PC-9 (cell line): ENCODE results near the gene PDZD7. TPM values are rescaled to one million over a fixed set of nuclear protein-coding genes. Genes with fewer than 3 reads are reported as not detected.

Experiments
- BruUV-seq: library from RNA; stranded (reverse); fragments of 400-500 nt; replicated peaks from 2 replicates; lab custom pipeline; 2021; lab: Mats Ljungman, UMichigan
- CTCF ChIA-PET: fragments of 300-600 bp; sonication (Branson Sonifier 250); formaldehyde crosslinking; loops from one replicate; lab custom pipeline; 2022; ENCODE audit warnings: antibody characterized with exemption; lab: Charles Lee
- POLR2A ChIA-PET: fragments of 300-600 bp; sonication (Branson Sonifier 250); formaldehyde crosslinking; loops from one replicate; lab custom pipeline; 2022; ENCODE audit warnings: antibody characterized with exemption; ENCODE audit not compliant: unreplicated experiment; lab: Charles Lee
- DNase-seq, 2 experiments: peaks; one replicate each; pipeline versions ENCODE4 v3.0.0 to v3.0.0-alpha.2; 2015 to 2022; ENCODE audit warnings: mixed read lengths in 1 of 2
- H2AFZ ChIP-seq: fragments of 200-600 bp; sonication (generic); 2 replicates; pipeline ENCODE4 v1.8.1; 2017; ENCODE audit warnings: antibody characterized with exemption
- H3F3A ChIP-seq: fragments of 200-600 bp; sonication (generic); 2 replicates; pipeline ENCODE4 v1.8.1; 2017; ENCODE audit warnings: antibody characterized with exemption, mild to moderate bottlenecking, low read depth; ENCODE audit not compliant: insufficient read depth
- H3K27ac ChIP-seq: fragments of 200-600 bp; sonication (generic); 2 replicates; pipeline ENCODE4 v1.6.1; 2016; ENCODE audit warnings: mixed run types
- H3K27me3 ChIP-seq: fragments of 200-600 bp; sonication (generic); 2 replicates; pipeline ENCODE4 v1.6.1; 2016; ENCODE audit warnings: low read depth, mixed run types; ENCODE audit not compliant: insufficient read depth
- H3K36me3 ChIP-seq: fragments of 200-600 bp; sonication (generic); 2 replicates; pipeline ENCODE4 v1.6.1; 2016; ENCODE audit warnings: low read depth, mixed run types
- H3K4me1 ChIP-seq: fragments of 200-600 bp; sonication (generic); replicated peaks from 2 replicates; pipeline ENCODE4 v1.6.1; 2016; ENCODE audit warnings: mixed run types; ENCODE audit not compliant: insufficient read depth
- H3K4me2 ChIP-seq: fragments of 200-600 bp; sonication (generic); 2 replicates; pipeline ENCODE4 v1.6.1; 2017; ENCODE audit warnings: mixed run types
- H3K4me3 ChIP-seq: fragments of 200-600 bp; sonication (generic); 2 replicates; pipeline ENCODE4 v1.6.1; 2016; ENCODE audit warnings: mixed run types
- H3K79me2 ChIP-seq: fragments of 200-600 bp; sonication (generic); 2 replicates; pipeline ENCODE4 v1.6.1; 2017; ENCODE audit warnings: low read depth, mixed run types
- H3K9me2 ChIP-seq: fragments of 200-600 bp; sonication (generic); 2 replicates; pipeline ENCODE4 v1.8.1; 2017; ENCODE audit warnings: mild to moderate bottlenecking; ENCODE audit not compliant: insufficient read depth
- H3K9me3 ChIP-seq: fragments of 200-600 bp; sonication (generic); 2 replicates; pipeline ENCODE4 v1.8.1; 2016; ENCODE audit warnings: low read depth; ENCODE audit not compliant: insufficient read depth
- H4K20me1 ChIP-seq: fragments of 200-600 bp; sonication (generic); 2 replicates; pipeline ENCODE4 v1.8.1; 2017; ENCODE audit not compliant: insufficient read depth
- EZH2 ChIP-seq: fragments of 200-600 bp; sonication (generic); IDR thresholded peaks from 2 replicates; pipeline ENCODE4 v1.8.0; 2017; ENCODE audit warnings: antibody characterized with exemption, low read depth
- intact Hi-C: fragments of 100-400 bp; cut with micrococcal nuclease; formaldehyde crosslinking; loops from one replicate; pipeline ENCODE4 v1.10.0; 2022; ENCODE audit not compliant: unreplicated experiment
- total RNA-seq: library from RNA; stranded (reverse); gene quantifications from 2 replicates; pipeline ENCODE4 v1.2.3, GENCODE V29; 2021
- TF ChIP-seq, protein P1 (sequence below): fragments of 200-600 bp; sonication (generic); conservative IDR thresholded peaks from 2 replicates; pipeline ENCODE4 v1.6.1; 2017; ENCODE audit warnings: mixed run types, antibody characterized with exemption, mild to moderate bottlenecking, moderate library complexity

PDZD7 gene
- total RNA-seq, 1 experiment from 2014 or later, result 2.8 TPM

DNA sequence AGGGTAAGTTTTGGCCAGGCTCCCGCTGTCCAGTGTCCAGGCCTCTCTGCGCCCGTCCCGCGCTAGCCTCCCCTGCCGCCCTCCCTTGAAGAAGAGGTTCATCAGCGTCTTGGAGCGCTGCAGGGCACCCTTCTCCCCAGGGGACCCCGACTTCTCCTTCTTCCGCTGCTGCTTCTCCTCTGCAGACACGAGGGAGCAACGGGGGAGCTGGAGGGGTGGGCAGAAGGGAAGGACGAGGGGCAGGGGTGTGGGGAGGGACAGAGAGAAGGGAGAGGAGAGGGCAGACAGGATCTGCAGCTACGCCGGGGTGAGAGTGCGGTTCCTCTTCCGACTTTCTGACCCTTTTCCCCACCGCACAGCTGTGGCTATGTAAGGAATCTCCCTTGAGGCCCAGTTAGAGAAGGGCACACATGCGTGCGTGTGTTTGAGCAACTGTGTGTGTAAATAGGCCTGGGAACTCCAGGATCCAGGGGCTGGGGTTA, 12.8 kb downstream of the PDZD7 start:
- BruUV-seq, result no TSS peak
- no peak overlapping the region for H3K27ac ChIP-seq
- POLR2A ChIA-PET, result no interaction called here
- intact Hi-C loops, result loop anchor here (10.0 kb wide), 1 partner anchor 583 kb away; no protein-coding TSS in a partner anchor
- H3F3A ChIP-seq, result peaks cover 3% of the 10 kb centered on the region; the same call in 1 of the 2 replicates
- peaks cover 3% of the 10 kb centered on the region for H3K4me1 ChIP-seq
- no peak overlapping the region for H2AFZ ChIP-seq
- no peaks in the 10 kb centered on the region for H4K20me1 ChIP-seq
- H3K4me2 ChIP-seq, result no peak overlapping the region
- H3K79me2 ChIP-seq, result no peaks in the 10 kb centered on the region
- no peaks in the 10 kb centered on the region for H3K36me3 ChIP-seq
- TF ChIP-seq EZH2, result no peak
- TF ChIP-seq, protein P1, sequence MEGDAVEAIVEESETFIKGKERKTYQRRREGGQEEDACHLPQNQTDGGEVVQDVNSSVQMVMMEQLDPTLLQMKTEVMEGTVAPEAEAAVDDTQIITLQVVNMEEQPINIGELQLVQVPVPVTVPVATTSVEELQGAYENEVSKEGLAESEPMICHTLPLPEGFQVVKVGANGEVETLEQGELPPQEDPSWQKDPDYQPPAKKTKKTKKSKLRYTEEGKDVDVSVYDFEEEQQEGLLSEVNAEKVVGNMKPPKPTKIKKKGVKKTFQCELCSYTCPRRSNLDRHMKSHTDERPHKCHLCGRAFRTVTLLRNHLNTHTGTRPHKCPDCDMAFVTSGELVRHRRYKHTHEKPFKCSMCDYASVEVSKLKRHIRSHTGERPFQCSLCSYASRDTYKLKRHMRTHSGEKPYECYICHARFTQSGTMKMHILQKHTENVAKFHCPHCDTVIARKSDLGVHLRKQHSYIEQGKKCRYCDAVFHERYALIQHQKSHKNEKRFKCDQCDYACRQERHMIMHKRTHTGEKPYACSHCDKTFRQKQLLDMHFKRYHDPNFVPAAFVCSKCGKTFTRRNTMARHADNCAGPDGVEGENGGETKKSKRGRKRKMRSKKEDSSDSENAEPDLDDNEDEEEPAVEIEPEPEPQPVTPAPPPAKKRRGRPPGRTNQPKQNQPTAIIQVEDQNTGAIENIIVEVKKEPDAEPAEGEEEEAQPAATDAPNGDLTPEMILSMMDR, result no peak
- no peak overlapping the region for H3K4me3 ChIP-seq
- CTCF ChIA-PET, result interaction anchor here (0.7 to 1.7 kb wide), 3 partner anchors 9 to 32 kb away, joined by 3 to 7 read pairs (median 4); no protein-coding TSS in a partner anchor
- H3K27me3 ChIP-seq, result no peaks in the 10 kb centered on the region
- DNase-seq, result no peak
- H3K9me3 ChIP-seq, result no peaks in the 10 kb centered on the region
- no peaks in the 10 kb centered on the region for H3K9me2 ChIP-seq

- intact Hi-C loops, result loop anchor here (10.0 kb wide), 1 partner anchor 582 kb away; no protein-coding TSS in a partner anchor
- CTCF ChIA-PET, result no interaction called here
- H3K9me2 ChIP-seq, result no peaks in the 10 kb centered on the region
- no peaks in the 10 kb centered on the region for H3K27me3 ChIP-seq
- no TSS peak for BruUV-seq
- H3K27ac ChIP-seq, result no peak overlapping the region
- no peak for TF ChIP-seq EZH2
- TF ChIP-seq, protein P1, result no peak
- H3K4me2 ChIP-seq, result no peak overlapping the region
- H2AFZ ChIP-seq, result no peak overlapping the region
- H3K79me2 ChIP-seq, result no peaks in the 10 kb centered on the region
- peaks cover 5% of the 10 kb centered on the region for H3K4me1 ChIP-seq
- H3F3A ChIP-seq, result peaks cover 13% of the 10 kb centered on the region; the same call in 1 of the 2 replicates
- no peak overlapping the region for H3K4me3 ChIP-seq
- no peaks in the 10 kb centered on the region for H4K20me1 ChIP-seq
- no peak for DNase-seq
- POLR2A ChIA-PET, result no interaction called here
- H3K36me3 ChIP-seq, result no peaks in the 10 kb centered on the region
- no peaks in the 10 kb centered on the region for H3K9me3 ChIP-seq
Measured at GRCh38 chr10:101016814-101017213, 14.1 kb downstream of the PDZD7 start.

DNA sequence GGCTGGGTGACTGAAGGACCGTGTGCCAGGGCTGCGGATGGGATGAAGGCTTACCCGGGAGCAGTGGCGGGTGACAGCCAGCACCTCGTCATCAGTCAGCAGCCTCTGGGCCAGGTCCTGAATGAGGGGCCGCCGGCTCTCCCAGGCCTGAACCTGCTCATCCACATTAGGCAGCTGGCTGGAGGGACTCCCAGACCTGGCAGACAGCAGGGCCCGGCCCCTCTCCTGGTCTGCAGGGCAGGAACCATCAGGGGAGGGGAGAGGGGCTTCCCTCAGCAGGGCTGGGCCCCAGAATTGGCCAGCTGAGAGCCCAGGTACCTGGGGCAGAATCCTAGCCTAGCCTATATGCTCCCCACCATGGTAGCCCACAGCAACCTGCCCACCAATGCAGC, 15.4 kb downstream of the PDZD7 start:
- CTCF ChIA-PET, result interaction anchor here (1.0 kb wide), 1 partner anchor 127 kb away, joined by 3 read pairs; no protein-coding TSS in a partner anchor
- H3F3A ChIP-seq, result peaks cover 13% of the 10 kb centered on the region; the same call in 1 of the 2 replicates
- no peak overlapping the region for H3K4me3 ChIP-seq
- POLR2A ChIA-PET, result no interaction called here
- no peak overlapping the region for H3K4me2 ChIP-seq
- peaks cover 5% of the 10 kb centered on the region for H3K4me1 ChIP-seq
- H2AFZ ChIP-seq, result no peak overlapping the region
- intact Hi-C loops, result loop anchor here (10.0 kb wide), 1 partner anchor 581 kb away; no protein-coding TSS in a partner anchor
- BruUV-seq, result no TSS peak
- H3K27me3 ChIP-seq, result no peaks in the 10 kb centered on the region
- no peaks in the 10 kb centered on the region for H3K36me3 ChIP-seq
- H3K9me3 ChIP-seq, result no peaks in the 10 kb centered on the region
- no peaks in the 10 kb centered on the region for H3K79me2 ChIP-seq
- no peaks in the 10 kb centered on the region for H3K9me2 ChIP-seq
- no peak for TF ChIP-seq EZH2
- TF ChIP-seq, protein P1, result no peak
- DNase-seq, result no peak
- no peak overlapping the region for H3K27ac ChIP-seq
- H4K20me1 ChIP-seq, result no peaks in the 10 kb centered on the region
